H9 (cell line): ENCODE data around the gene TEX19. TPM values are rescaled to one million over a fixed set of nuclear protein-coding genes. Genes with fewer than 3 reads are reported as not detected.

ENCODE experiments used
- DNase-seq: peaks from one replicate; pipeline ENCODE4 v3.0.0-alpha.2; 2017
- H2AFZ ChIP-seq: one replicate; pipeline ENCODE4 v1.6.1; 2013; ENCODE audit warnings: mild to moderate bottlenecking, low read length, control low read depth, moderate library complexity
- H2AK5ac ChIP-seq: 2 replicates; pipeline ENCODE4 v1.6.1; 2013; ENCODE audit warnings: low read length, control low read depth, mixed read lengths; ENCODE audit not compliant: insufficient read length
- H2BK120ac ChIP-seq: one replicate; pipeline ENCODE4 v1.6.1; 2013; ENCODE audit warnings: low read depth, mild to moderate bottlenecking, low read length, control low read depth, inconsistent platforms; ENCODE audit not compliant: poor library complexity, severe bottlenecking
- H2BK12ac ChIP-seq: 2 replicates; pipeline ENCODE4 v1.6.1; 2013; ENCODE audit warnings: low read length, control low read depth, mixed read lengths, low read depth; ENCODE audit not compliant: insufficient read length
- H2BK15ac ChIP-seq: 2 replicates; pipeline ENCODE4 v1.6.1; 2013; ENCODE audit warnings: low read depth, low read length, control low read depth
- H2BK20ac ChIP-seq: one replicate; pipeline ENCODE4 v1.6.1; 2013; ENCODE audit warnings: low read depth, mild to moderate bottlenecking, low read length, control low read depth, inconsistent platforms; ENCODE audit not compliant: poor library complexity, severe bottlenecking
- H2BK5ac ChIP-seq: 2 replicates; pipeline ENCODE4 v1.6.1; 2013; ENCODE audit warnings: low read length, control low read depth, mixed read lengths; ENCODE audit not compliant: insufficient read length
- H3K14ac ChIP-seq: 2 replicates; pipeline ENCODE4 v1.6.1; 2013; ENCODE audit warnings: low read length, control low read depth; ENCODE audit not compliant: insufficient read depth
- H3K18ac ChIP-seq: 2 replicates; pipeline ENCODE4 v1.6.1; 2013; ENCODE audit warnings: low read depth, mild to moderate bottlenecking, mixed read lengths, low read length, control low read depth; ENCODE audit not compliant: insufficient read length
- H3K23ac ChIP-seq: 2 replicates; pipeline ENCODE4 v1.6.1; 2013; ENCODE audit warnings: low read length, control low read depth, mixed read lengths, low read depth; ENCODE audit not compliant: insufficient read length
- H3K23me2 ChIP-seq: 2 replicates; pipeline ENCODE4 v1.6.1; 2013; ENCODE audit warnings: low read depth, mild to moderate bottlenecking, mixed read lengths, low read length, control low read depth; ENCODE audit not compliant: insufficient read length, poor library complexity, severe bottlenecking
- H3K27ac ChIP-seq: 2 replicates; pipeline ENCODE4 v1.5.1; 2013; ENCODE audit warnings: low read length, control low read depth, mixed read lengths, low read depth; ENCODE audit not compliant: insufficient read length
- H3K27me3 ChIP-seq: 2 replicates; pipeline ENCODE4 v1.6.1; 2013; ENCODE audit warnings: low read length, control low read depth, inconsistent platforms; ENCODE audit not compliant: insufficient read depth
- H3K4ac ChIP-seq: 2 replicates; pipeline ENCODE4 v1.6.1; 2013; ENCODE audit warnings: low read depth, mild to moderate bottlenecking, control low read depth, inconsistent platforms, low read length, moderate library complexity
- H3K4me1 ChIP-seq: 2 replicates; pipeline ENCODE4 v1.6.1; 2013; ENCODE audit warnings: low read length, control low read depth, inconsistent platforms; ENCODE audit not compliant: insufficient read depth
- H3K4me2 ChIP-seq: 2 replicates; pipeline ENCODE4 v1.6.1; 2013; ENCODE audit warnings: low read length, control low read depth, mixed read lengths; ENCODE audit not compliant: insufficient read length, insufficient read depth
- H3K56ac ChIP-seq: 2 replicates; pipeline ENCODE4 v1.6.1; 2013; ENCODE audit warnings: low read depth, mild to moderate bottlenecking, mixed read lengths, low read length, control low read depth; ENCODE audit not compliant: insufficient read length
- H3K79me1 ChIP-seq: 2 replicates; pipeline ENCODE4 v1.6.1; 2013; ENCODE audit warnings: low read depth, mild to moderate bottlenecking, moderate library complexity, low read length, control low read depth, inconsistent platforms; ENCODE audit not compliant: insufficient read depth, poor library complexity, severe bottlenecking
- H3K79me2 ChIP-seq: 2 replicates; pipeline ENCODE4 v1.6.1; 2013; ENCODE audit warnings: low read length, control low read depth, inconsistent platforms; ENCODE audit not compliant: insufficient read depth
- H3K9ac ChIP-seq: 2 replicates; pipeline ENCODE4 v1.6.1; 2013; ENCODE audit warnings: low read length, control low read depth, mixed read lengths; ENCODE audit not compliant: insufficient read length; ENCODE audit errors: extremely low read depth
- H3K9me3 ChIP-seq: one replicate; pipeline ENCODE4 v1.6.1; 2013; ENCODE audit warnings: low read depth, low read length, inconsistent platforms; ENCODE audit not compliant: control insufficient read depth
- H3T11ph ChIP-seq: one replicate; pipeline ENCODE4 v1.6.1; 2013; ENCODE audit warnings: mild to moderate bottlenecking, low read length, control low read depth, inconsistent platforms
- H4K20me1 ChIP-seq: one replicate; pipeline ENCODE4 v1.6.1; 2013; ENCODE audit not compliant: control insufficient read depth, insufficient read length, insufficient read depth
- H4K5ac ChIP-seq: 2 replicates; pipeline ENCODE4 v1.6.1; 2013; ENCODE audit warnings: low read depth, mild to moderate bottlenecking, mixed read lengths, low read length, control low read depth; ENCODE audit not compliant: insufficient read length
- H4K8ac ChIP-seq: replicated peaks from 2 replicates; pipeline ENCODE4 v1.6.1; 2013; ENCODE audit warnings: low read length, control low read depth, mixed read lengths, low read depth; ENCODE audit not compliant: insufficient read length
- H4K91ac ChIP-seq: 2 replicates; pipeline ENCODE4 v1.6.1; 2013; ENCODE audit warnings: low read depth, mild to moderate bottlenecking, moderate library complexity, mixed read lengths, low read length, control low read depth; ENCODE audit not compliant: insufficient read length
- H3K27ac Mint-ChIP-seq, 3 experiments: 2 replicates in 2 of 3; 3 replicates in 1 of 3; pipeline ENCODE4 v1.8.0; 2020 to 2021; ENCODE audit warnings: mixed read lengths in 3 of 3, mild to moderate bottlenecking in 1 of 3, moderate library complexity in 1 of 3
- H3K27me3 Mint-ChIP-seq: 2 replicates; pipeline ENCODE4 v1.8.0; 2021; ENCODE audit warnings: low read depth, mild to moderate bottlenecking, moderate library complexity, mixed read lengths
- H3K36me3 Mint-ChIP-seq, 3 experiments: 2 replicates in 2 of 3; 3 replicates in 1 of 3; pipeline ENCODE4 v1.8.0; 2020 to 2021; ENCODE audit warnings: low read depth in 3 of 3, mixed read lengths in 3 of 3; ENCODE audit not compliant: insufficient read depth in 1 of 3
- H3K4me1 Mint-ChIP-seq, 2 experiments: 2 replicates each; pipeline ENCODE4 v1.8.0; 2020; ENCODE audit warnings: mixed read lengths in 2 of 2
- H3K4me3 Mint-ChIP-seq, 2 experiments: 2 replicates in 1 of 2; 3 replicates in 1 of 2; pipeline ENCODE4 v1.8.0; 2020 to 2021; ENCODE audit warnings: mild to moderate bottlenecking in 2 of 2, mixed read lengths in 2 of 2, moderate library complexity in 1 of 2
- H3K9me3 Mint-ChIP-seq, 2 experiments: 2 replicates in 1 of 2; 3 replicates in 1 of 2; pipeline ENCODE4 v1.8.0; 2020; ENCODE audit warnings: mild to moderate bottlenecking in 2 of 2, mixed read lengths in 2 of 2, moderate library complexity in 1 of 2
- WGBS: extraction: QIAGEN DNeasy Blood & Tissue Kit; methylation state at CpG from one replicate; pipeline ENCODE4 v1.1.7; 2013; ENCODE audit warnings: missing lambda C conversion rate, low lambda C conversion rate, mixed read lengths; ENCODE audit not compliant: insufficient read length; ENCODE audit errors: extremely low coverage; 5-methylcytosine and 5-hydroxymethylcytosine counted together
- total RNA-seq: library from RNA; stranded (reverse); gene quantifications from 2 replicates; pipeline ENCODE4 v1.2.1, GENCODE V29; 2021
- TF ChIP-seq, protein P1 (sequence below): fragments of 200-600 bp; sonication (generic); conservative IDR thresholded peaks from 3 replicates; pipeline ENCODE4 v1.8.0; 2021; ENCODE audit warnings: antibody characterized with exemption, mild to moderate bottlenecking

Gene TEX19
- total RNA-seq, 1 experiment from 2014 or later = 1.4 TPM

DNA sequence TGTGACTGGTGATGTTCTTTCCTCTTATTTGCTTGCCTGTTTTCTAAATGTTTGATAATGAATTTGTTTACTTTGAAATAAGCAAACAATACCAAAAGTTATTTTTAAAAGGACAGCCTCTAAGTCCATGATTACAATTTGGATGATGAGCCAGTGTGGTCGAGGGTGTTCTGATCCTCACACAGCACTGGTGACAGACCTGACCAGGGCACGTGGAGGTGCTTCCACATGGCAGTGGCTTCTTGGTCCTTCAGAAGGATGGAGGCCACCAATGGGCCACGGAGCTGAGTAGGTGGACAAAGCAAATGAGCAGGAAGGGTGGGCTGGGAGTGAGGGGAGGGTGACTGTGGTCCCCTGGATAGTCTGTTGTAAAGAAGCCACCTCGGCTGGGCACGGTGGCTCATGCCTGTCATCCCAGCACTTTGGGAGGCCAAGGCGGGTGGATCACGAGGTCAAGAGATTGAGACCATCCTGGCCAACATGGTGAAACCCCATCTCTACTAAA, 4.2 kb upstream of the TEX19 start:
- no peak overlapping the region for H3K14ac ChIP-seq
- no peak overlapping the region for H2AFZ ChIP-seq
- H3K4me2 ChIP-seq = no peak overlapping the region
- no peak overlapping the region for H3K23ac ChIP-seq
- no peak overlapping the region for H2AK5ac ChIP-seq
- H3K4ac ChIP-seq = no peak overlapping the region
- no peaks in the 10 kb centered on the region for H4K20me1 ChIP-seq
- no peaks in the 10 kb centered on the region for H3K36me3 Mint-ChIP-seq
- H2BK12ac ChIP-seq = no peak overlapping the region
- no peak overlapping the region for H3K18ac ChIP-seq
- no peaks in the 10 kb centered on the region for H3K9me3 Mint-ChIP-seq
- H4K8ac ChIP-seq = no peak overlapping the region
- H2BK15ac ChIP-seq = no peak overlapping the region
- no peak overlapping the region; a peak in 1 of 7 replicates for H3K27ac Mint-ChIP-seq
- WGBS = no CpG with 5 or more reads among the region's 7 CpGs
- H4K5ac ChIP-seq = no peak overlapping the region
- H2BK20ac ChIP-seq = no peak overlapping the region
- H3K9me3 ChIP-seq = no peaks in the 10 kb centered on the region
- H2BK5ac ChIP-seq = no peak overlapping the region
- no peak overlapping the region for H3T11ph ChIP-seq
- no peak overlapping the region for H3K27ac ChIP-seq
- H2BK120ac ChIP-seq = no peak overlapping the region
- no peak overlapping the region for H3K56ac ChIP-seq
- no peak overlapping the region; a peak in 1 of 5 replicates for H3K4me3 Mint-ChIP-seq
- H3K4me1 ChIP-seq = peaks cover 2% of the 10 kb centered on the region; the same call in 1 of the 2 replicates
- no peak overlapping the region for H4K91ac ChIP-seq
- no peaks in the 10 kb centered on the region for H3K27me3 ChIP-seq
- H3K79me2 ChIP-seq = no peaks in the 10 kb centered on the region
- DNase-seq = no peak
- no peak overlapping the region for H3K9ac ChIP-seq
- H3K79me1 ChIP-seq = no peaks in the 10 kb centered on the region
- peaks cover 2 to 20% of the 10 kb centered on the region in 2 experiments for H3K4me1 Mint-ChIP-seq
- peaks cover 6% of the 10 kb centered on the region for H3K27me3 Mint-ChIP-seq
- no peaks in the 10 kb centered on the region for H3K23me2 ChIP-seq
- TF ChIP-seq, protein P1, sequence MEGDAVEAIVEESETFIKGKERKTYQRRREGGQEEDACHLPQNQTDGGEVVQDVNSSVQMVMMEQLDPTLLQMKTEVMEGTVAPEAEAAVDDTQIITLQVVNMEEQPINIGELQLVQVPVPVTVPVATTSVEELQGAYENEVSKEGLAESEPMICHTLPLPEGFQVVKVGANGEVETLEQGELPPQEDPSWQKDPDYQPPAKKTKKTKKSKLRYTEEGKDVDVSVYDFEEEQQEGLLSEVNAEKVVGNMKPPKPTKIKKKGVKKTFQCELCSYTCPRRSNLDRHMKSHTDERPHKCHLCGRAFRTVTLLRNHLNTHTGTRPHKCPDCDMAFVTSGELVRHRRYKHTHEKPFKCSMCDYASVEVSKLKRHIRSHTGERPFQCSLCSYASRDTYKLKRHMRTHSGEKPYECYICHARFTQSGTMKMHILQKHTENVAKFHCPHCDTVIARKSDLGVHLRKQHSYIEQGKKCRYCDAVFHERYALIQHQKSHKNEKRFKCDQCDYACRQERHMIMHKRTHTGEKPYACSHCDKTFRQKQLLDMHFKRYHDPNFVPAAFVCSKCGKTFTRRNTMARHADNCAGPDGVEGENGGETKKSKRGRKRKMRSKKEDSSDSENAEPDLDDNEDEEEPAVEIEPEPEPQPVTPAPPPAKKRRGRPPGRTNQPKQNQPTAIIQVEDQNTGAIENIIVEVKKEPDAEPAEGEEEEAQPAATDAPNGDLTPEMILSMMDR = no peak
